Thyroid gland (tissue), 4 donors: ENCODE measurements around the gene ASCL5.

ENCODE experiments used
- CTCF ChIP-seq, 6 experiments: fragments of 200-600 bp in 3 of 6; fragments of 450-650 bp in 3 of 6; sonication (generic) in 3 of 6; IDR thresholded peaks; one replicate each; pipeline ENCODE4 v1.5.1; 2016 to 2019; ENCODE audit warnings: antibody characterized with exemption in 6 of 6, mild to moderate bottlenecking in 2 of 6, inconsistent platforms in 1 of 6, moderate library complexity in 1 of 6
- POLR2A ChIP-seq, 2 donors: fragments of 450-650 bp; IDR thresholded peaks; one replicate each; pipeline ENCODE4 v1.6.1; 2017; ENCODE audit warnings: antibody characterized with exemption in 2 of 2, mild to moderate bottlenecking in 2 of 2, moderate library complexity in 1 of 2

- TF ChIP-seq POLR2A (IDR thresholded peaks at IDR 0.05) (no peak), CTCF (IDR thresholded peaks at IDR 0.05) (no peak)
These were observed 7.4 kb upstream of the ASCL5 start for GRCh38 chr1:201134405-201134804.
